Natural killer cell treated with Interleukin-12 subunit alpha and Interleukin-12 subunit beta and Interleukin-15 and Interleukin-18, amount 100 ng/mL, for 72 hours (primary cell): Measurements from ENCODE around the gene STIM2. TPM values are rescaled to one million over a fixed set of nuclear protein-coding genes. Genes with fewer than 3 reads are reported as not detected.

Experiments used
- ATAC-seq, 2 donors: fragments of 150-1000 bp; cut with Tn5 transposase in 1 of 2; sonication (Bioruptor Pico), chemical (Tn5 transposase) in 1 of 2; 2 replicates each; pipeline ENCODE4 v1.10.0; 2021
- DNase-seq: peaks from one replicate; pipeline ENCODE4 v3.0.0; 2022; ENCODE audit warnings: low spot score
- H3K27ac Mint-ChIP-seq, 2 donors: 1 replicate in 1 of 2; 2 replicates in 1 of 2; pipeline ENCODE4 v1.8.0; 2022; ENCODE audit warnings: mixed read lengths in 2 of 2, mild to moderate bottlenecking in 1 of 2, moderate library complexity in 1 of 2
- H3K27me3 Mint-ChIP-seq, 2 donors: 1 replicate in 1 of 2; 2 replicates in 1 of 2; pipeline ENCODE4 v1.8.0; 2022; ENCODE audit warnings: mixed read lengths in 2 of 2
- H3K36me3 Mint-ChIP-seq: one replicate; pipeline ENCODE4 v1.8.0; 2022; ENCODE audit warnings: mixed read lengths
- H3K4me1 Mint-ChIP-seq, 2 donors: 1 replicate in 1 of 2; 2 replicates in 1 of 2; pipeline ENCODE4 v1.8.0; 2022; ENCODE audit warnings: low read depth in 2 of 2, mixed read lengths in 2 of 2, mild to moderate bottlenecking in 1 of 2
- H3K4me3 Mint-ChIP-seq: one replicate; pipeline ENCODE4 v1.8.0; 2022; ENCODE audit warnings: mixed read lengths
- H3K9me3 Mint-ChIP-seq: 2 replicates; pipeline ENCODE4 v1.8.0; 2022; ENCODE audit warnings: mixed read lengths
- total RNA-seq, 2 donors: library from RNA; stranded (reverse); gene quantifications; one replicate each; pipeline ENCODE4 v1.2.3, GENCODE V29; 2022

Gene STIM2
- total RNA-seq, 2 donors from 2014 or later, result 55.5 to 57.9 TPM

DNA sequence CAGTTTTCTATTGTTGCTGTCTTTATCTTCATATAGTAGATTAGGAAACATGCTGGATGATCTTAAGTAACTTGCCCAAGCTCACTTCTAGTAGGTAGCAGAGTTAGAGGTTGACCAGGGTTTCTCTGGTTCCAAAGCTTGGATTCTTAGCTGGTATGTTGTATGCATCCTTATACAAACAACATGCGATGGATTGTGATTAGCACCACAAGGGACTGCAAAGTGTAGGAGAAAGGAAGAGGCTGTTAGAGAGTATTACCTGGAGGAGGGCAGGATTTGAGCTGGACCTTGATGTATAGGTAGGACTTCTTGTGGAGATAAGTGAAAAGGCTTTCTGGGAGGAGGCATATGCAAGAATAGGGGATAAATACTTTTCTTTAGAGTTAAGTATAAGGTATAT is 5.6 kb downstream of the STIM2 start:
- Mint-ChIP-seq H3K4me1 (peaks cover 59 to 76% of the 10 kb centered on the region in 2 donors), H3K27ac (peak overlapping the region; percentile 9 to 67)

DNA sequence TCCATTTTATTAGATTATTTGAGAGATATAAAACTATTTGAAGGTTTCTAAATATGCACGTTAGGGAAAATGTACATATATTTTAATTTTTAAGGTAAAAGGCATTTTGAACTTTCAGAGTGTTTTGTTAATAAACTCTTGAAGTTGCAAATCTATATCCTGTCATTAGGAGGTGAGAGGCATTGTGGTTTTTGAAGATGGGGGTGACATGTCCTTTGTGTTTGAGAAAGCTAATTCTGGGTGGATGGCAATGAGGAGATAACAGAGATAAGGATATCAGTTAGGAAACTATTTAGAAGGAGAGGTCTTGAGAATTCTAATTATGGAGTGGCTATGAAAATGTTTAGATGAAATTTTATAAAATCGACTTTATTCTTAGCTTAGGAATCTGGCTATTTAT is 6.1 kb downstream of the STIM2 start:
- H3K27me3 Mint-ChIP-seq, result no peaks in the 10 kb centered on the region
- peak overlapping the region; percentile 9 to 67 for H3K27ac Mint-ChIP-seq
- H3K36me3 Mint-ChIP-seq, result peaks cover 4% of the 10 kb centered on the region
- no peak for ATAC-seq
- no peak for DNase-seq
- peaks cover 62 to 79% of the 10 kb centered on the region in 2 donors for H3K4me1 Mint-ChIP-seq
- peak overlapping the region; percentile 78 for H3K4me3 Mint-ChIP-seq
- H3K9me3 Mint-ChIP-seq, result no peaks in the 10 kb centered on the region

More for the DNA sequence above, 5.6 kb downstream of the STIM2 start:
- no peak for DNase-seq
- H3K27me3 Mint-ChIP-seq, result no peaks in the 10 kb centered on the region
- H3K36me3 Mint-ChIP-seq, result peaks cover 8% of the 10 kb centered on the region
- peak overlapping the region; percentile 78 for H3K4me3 Mint-ChIP-seq
- ATAC-seq, result no peak
- H3K9me3 Mint-ChIP-seq, result no peaks in the 10 kb centered on the region

DNA sequence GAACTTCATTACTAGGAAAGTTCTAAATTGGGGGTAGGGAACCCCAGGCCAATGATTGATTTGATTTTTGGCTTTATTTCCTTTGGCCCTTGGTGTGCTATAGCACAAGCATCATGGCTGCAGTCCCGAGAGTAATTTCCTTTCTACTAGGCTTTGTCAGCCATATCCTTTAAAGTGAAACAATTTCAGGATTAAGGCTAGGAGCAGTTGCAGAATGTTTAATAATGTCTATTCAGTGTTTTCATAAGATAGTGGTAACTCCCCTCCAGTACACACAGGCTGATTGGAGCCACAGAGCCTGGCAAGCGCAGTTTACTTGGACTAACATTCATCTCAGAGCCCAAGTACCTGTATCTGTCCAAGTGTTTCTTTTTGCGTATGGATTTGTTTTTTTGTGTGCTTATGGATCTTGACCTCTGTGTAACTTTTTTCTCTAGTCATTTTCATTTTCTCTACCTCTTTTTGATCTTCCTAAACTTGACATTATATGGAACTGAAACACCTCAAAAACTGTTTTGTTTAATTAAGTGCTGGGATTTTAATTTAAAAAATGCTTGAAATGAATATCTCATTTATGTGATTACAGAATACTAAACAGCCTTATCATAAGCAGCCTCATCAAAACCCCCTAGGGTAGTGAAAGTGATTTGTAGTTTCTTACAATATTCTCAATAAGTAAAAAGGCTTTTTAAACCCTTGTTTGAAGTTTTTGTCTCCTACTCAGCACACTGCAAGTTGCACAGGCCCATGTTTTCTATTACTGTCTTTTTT is 7.5 kb downstream of the STIM2 start:
- Mint-ChIP-seq H3K9me3 (no peaks in the 10 kb centered on the region), H3K27me3 (no peaks in the 10 kb centered on the region), H3K4me3 (peak overlapping the region; percentile 66), H3K4me1 (peaks cover 64 to 82% of the 10 kb centered on the region in 2 donors), H3K27ac (peak overlapping the region; percentile 62 to 91), H3K36me3 (peaks cover 4% of the 10 kb centered on the region)
- DNase-seq, result no peak
- ATAC-seq, result no peak

DNA sequence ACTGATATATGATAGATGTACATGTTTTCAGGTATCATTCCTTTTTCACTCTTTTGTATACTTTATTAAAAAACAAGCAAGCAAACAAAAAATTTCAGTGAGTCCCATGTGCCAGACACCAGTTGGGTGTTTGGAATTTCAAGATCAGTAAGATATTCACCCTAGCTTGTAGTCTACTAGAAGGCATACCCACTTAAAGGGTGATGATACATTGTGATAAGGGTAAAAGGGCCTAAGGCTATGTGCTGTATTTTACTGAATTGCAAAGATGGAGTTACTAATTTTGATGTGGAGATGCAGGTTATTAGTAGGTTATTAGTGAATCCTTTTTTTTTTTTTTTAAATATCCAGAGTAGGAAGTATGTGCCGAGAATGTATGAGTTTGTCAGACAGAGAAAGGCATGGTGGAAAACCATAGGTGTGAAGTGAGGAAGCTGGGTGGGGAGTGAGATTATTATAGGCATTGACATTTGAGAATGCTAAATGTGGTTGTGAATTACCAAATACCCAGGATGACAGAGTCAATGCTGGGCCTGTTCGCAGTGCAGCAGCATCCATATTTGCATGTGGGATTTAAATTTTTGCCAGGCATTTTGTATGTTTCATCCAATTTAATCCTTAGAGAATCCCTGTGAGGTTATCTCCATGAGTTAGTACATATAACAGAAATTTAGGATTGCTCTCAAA is 10.1 kb downstream of the STIM2 start:
- Mint-ChIP-seq H3K4me1 (peaks cover 60 to 70% of the 10 kb centered on the region in 2 donors), H3K27me3 (no peaks in the 10 kb centered on the region), H3K36me3 (peaks cover 4% of the 10 kb centered on the region), H3K27ac (peak overlapping the region; percentile 94 to 96), H3K4me3 (peak overlapping the region; percentile 48), H3K9me3 (no peaks in the 10 kb centered on the region)
- no peak for DNase-seq
- ATAC-seq, result no peak

DNA sequence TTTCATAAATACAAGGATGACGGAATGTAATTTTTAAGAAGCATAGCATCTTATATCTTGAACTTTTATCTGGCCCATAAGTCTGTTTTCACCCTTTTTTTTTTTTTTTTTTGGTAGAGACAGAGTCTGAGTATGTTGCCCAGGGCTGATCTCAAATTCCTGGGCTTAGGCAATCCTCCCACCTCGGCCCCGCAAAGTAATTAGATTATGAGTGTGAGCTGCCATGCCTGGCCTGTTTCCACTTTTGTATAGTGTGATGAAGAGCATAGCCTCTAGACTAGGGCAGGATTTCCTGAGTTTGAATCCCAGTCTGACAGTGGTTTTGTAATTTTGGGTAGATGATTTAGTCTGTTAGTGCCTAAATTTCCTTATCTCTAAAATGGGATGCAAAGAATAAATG is 11.0 kb downstream of the STIM2 start:
- Mint-ChIP-seq H3K4me3 (peak overlapping the region; percentile 79), H3K36me3 (peaks cover 4% of the 10 kb centered on the region), H3K27me3 (no peaks in the 10 kb centered on the region), H3K4me1 (peaks cover 59 to 67% of the 10 kb centered on the region in 2 donors), H3K9me3 (no peaks in the 10 kb centered on the region), H3K27ac (peak overlapping the region; percentile 94 to 96)
- no peak for ATAC-seq
- no peak for DNase-seq

DNA sequence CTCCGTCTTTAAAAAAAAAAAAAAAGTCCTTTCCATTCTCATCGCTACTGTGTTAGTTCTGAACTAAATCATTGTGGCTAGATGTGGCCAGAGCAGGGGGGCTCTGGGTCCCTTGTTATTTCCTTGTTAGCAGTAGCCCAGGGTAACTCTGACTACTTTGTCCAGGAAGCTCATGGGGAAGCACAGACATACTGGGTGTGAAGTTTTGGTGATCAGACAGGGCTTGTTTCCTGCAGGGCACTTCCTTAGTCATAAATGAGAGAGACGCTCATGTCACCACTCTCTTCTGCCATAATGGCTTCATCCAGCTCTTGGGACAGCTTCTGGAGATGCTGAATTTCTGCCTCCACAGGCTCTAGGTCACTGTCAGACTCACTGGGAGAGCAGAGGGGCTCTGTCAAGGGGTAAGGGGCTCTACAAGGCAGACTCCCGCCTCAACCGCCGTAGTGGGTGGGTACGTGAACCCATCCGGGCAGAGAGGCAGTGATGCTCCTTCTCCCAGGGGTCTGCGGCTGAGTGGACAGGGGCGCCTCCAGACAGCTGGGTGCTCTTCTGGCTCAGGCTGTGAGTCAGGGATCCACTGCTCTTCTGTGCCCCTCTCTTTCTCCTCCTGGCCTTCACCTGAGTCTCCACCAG is 12.9 kb downstream of the STIM2 start:
- Mint-ChIP-seq H3K27me3 (no peaks in the 10 kb centered on the region), H3K4me1 (peaks cover 62 to 69% of the 10 kb centered on the region in 2 donors), H3K36me3 (peaks cover 19% of the 10 kb centered on the region), H3K27ac (peak overlapping the region; percentile 94 to 96), H3K9me3 (peaks cover 7% of the 10 kb centered on the region), H3K4me3 (peak overlapping the region; percentile 80)
- ATAC-seq (peak; percentile 98), DNase-seq (peak; percentile 94)

DNA sequence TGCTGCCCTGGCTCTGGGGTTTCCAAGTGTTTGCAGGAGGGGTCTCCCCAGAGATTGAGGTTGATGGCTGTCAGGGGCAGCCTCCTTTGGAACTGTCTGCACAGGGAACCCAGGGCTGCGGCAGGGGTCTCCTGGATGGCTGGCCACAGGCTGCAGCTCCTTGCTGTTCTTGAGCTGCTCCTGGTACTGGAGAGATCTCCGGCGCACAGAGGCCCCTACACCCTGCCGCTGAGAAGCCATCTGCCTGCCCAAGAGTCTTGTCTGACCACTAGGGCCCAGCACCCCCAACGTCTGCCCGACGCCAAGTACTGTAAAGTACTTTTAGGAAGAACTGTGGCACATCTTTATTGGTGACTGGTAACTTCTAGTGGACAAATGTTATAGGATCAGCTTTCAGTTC is 13.5 kb downstream of the STIM2 start:
- Mint-ChIP-seq H3K27ac (peak overlapping the region; percentile 94 to 96), H3K27me3 (no peaks in the 10 kb centered on the region), H3K36me3 (peaks cover 21% of the 10 kb centered on the region), H3K4me1 (peaks cover 64 to 69% of the 10 kb centered on the region in 2 donors), H3K4me3 (peak overlapping the region; percentile 80), H3K9me3 (peaks cover 9% of the 10 kb centered on the region)
- ATAC-seq (no peak), DNase-seq (no peak)

DNA sequence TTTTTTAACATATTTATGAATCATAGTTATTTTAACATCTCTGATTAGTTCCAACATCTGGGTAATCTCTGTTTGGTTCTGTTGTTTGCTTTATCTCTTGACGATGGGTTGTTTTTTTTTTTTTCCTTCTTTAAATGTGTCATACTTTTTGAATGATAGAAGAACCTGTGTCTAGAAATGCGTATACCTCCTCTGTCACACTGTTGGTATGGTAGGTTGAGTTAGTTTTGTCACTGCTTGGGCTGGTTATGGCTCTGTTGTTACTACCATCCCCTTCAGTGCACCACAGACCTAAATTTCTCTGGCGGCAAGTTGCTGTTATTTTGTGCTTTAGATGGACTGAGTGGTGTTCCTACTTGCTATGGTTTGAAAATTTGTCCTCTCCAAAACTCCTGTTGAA is 16.8 kb downstream of the STIM2 start:
- DNase-seq (no peak), ATAC-seq (peak in 1 of 2 donors; percentile 31)
- H3K4me1 Mint-ChIP-seq, result peaks cover 60 to 74% of the 10 kb centered on the region in 2 donors
- H3K27ac Mint-ChIP-seq, result peak overlapping the region; percentile 96 to 98
- H3K27me3 Mint-ChIP-seq, result no peaks in the 10 kb centered on the region
- peak overlapping the region; percentile 69 for H3K4me3 Mint-ChIP-seq
- H3K9me3 Mint-ChIP-seq, result peaks cover 9% of the 10 kb centered on the region
- peaks cover 17% of the 10 kb centered on the region for H3K36me3 Mint-ChIP-seq

DNA sequence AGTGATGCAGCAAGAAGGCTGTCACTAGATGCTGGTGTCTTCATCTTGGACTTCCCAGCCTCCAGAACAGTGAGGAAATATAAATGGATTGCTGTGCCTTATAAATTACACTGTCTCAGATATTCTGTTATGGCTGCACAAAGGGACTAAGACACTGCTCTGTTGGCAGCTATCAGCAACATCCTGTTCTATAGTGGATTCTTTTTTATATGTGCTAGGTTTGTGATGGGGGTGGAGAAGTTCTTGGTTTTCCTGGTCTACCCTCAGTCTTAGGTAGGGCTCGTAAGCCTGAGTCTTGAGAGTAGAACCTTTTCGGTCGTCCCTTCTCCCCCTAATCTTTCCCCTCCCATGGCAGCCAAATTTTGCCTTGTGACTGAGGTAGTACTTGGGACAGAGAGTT is 17.3 kb downstream of the STIM2 start:
- peaks cover 17% of the 10 kb centered on the region for H3K36me3 Mint-ChIP-seq
- peaks cover 9% of the 10 kb centered on the region for H3K9me3 Mint-ChIP-seq
- H3K27me3 Mint-ChIP-seq, result no peaks in the 10 kb centered on the region
- H3K4me3 Mint-ChIP-seq, result peak overlapping the region; percentile 69
- no peak for DNase-seq
- H3K4me1 Mint-ChIP-seq, result peaks cover 55 to 72% of the 10 kb centered on the region in 2 donors
- ATAC-seq, result no peak
- H3K27ac Mint-ChIP-seq, result peak overlapping the region; percentile 96 to 98

DNA sequence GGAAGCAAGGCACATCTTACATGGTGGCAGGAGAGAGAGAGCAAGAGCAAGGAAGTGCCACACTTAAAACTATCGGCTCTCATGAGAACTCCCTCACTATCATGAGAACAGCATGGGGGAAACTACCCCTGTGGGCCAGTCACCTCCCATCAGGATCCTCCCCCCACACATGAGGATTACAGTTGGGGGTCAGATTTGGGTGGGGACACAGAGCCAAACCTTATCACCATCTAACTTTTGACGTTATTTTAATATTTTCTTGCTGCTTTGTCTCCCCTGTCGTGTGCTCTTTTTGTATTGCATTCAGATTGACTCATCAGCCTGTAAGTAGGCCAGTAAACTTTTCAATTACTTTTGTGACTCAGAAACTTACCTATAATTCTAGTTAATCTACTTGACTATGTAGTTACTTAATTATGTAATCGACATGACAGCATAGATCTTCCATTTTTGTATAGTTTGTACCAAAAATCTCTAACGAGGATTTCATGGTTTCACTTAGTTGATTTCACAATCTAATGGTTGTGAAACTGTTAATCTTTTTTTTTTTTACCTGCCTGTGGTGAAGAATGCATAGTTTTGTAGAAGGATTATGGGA is 18.3 kb downstream of the STIM2 start:
- Mint-ChIP-seq H3K27ac (peak overlapping the region; percentile 96 to 98), H3K9me3 (peaks cover 9% of the 10 kb centered on the region), H3K27me3 (no peaks in the 10 kb centered on the region), H3K4me3 (peak overlapping the region; percentile 69), H3K4me1 (peaks cover 52 to 67% of the 10 kb centered on the region in 2 donors), H3K36me3 (peaks cover 17% of the 10 kb centered on the region)
- DNase-seq, result no peak
- ATAC-seq, result peak; percentile 72 to 84

DNA sequence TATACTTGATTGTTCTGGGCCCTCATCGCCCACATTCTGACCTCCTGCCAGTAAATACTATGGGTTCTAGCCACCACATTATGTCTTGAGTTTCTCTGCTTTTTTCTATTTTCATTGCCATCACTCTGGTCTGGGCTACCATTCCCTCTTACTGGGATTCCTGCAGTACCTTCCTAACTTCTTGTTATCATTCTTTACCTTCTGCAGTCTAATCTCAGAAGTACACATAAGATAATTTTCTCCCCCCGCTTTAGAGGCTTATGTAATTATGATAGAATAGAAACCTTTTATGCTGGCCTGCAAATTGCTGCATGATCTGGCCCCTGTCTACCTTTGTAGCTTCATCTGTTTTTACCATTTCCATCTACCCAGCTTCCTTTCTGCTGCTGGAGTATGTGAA is 19.2 kb downstream of the STIM2 start:
- peaks cover 9% of the 10 kb centered on the region for H3K9me3 Mint-ChIP-seq
- ATAC-seq (no peak), DNase-seq (no peak)
- H3K27ac Mint-ChIP-seq, result peak overlapping the region; percentile 96 to 98
- H3K36me3 Mint-ChIP-seq, result peaks cover 17% of the 10 kb centered on the region
- no peaks in the 10 kb centered on the region for H3K27me3 Mint-ChIP-seq
- H3K4me1 Mint-ChIP-seq, result peaks cover 56 to 76% of the 10 kb centered on the region in 2 donors
- peak overlapping the region; percentile 69 for H3K4me3 Mint-ChIP-seq

DNA sequence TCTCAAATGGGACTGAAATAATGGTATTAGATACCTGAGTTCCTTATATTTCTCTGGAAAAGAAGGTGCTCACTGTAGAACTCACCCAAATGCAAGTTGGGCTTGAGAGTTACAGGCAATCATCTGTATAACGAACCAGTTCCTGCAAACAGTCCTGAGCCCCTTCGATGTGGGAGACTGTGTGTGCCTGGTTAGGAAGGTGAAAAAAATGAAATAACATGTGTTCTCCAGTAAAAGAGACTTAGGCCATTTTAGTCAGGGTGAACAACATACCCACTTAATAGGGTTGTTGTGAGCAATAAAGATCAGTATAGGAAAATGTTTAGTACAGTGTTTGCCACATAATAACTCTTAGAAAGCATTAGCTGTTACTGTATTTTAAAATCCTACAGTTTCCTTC is 23.4 kb downstream of the STIM2 start:
- no peak for DNase-seq
- Mint-ChIP-seq H3K9me3 (no peaks in the 10 kb centered on the region), H3K27ac (peak overlapping the region; percentile 90 to 94), H3K4me3 (peak overlapping the region; percentile 86), H3K4me1 (peaks cover 48 to 77% of the 10 kb centered on the region in 2 donors), H3K27me3 (no peaks in the 10 kb centered on the region), H3K36me3 (no peaks in the 10 kb centered on the region)
- ATAC-seq, result no peak

DNA sequence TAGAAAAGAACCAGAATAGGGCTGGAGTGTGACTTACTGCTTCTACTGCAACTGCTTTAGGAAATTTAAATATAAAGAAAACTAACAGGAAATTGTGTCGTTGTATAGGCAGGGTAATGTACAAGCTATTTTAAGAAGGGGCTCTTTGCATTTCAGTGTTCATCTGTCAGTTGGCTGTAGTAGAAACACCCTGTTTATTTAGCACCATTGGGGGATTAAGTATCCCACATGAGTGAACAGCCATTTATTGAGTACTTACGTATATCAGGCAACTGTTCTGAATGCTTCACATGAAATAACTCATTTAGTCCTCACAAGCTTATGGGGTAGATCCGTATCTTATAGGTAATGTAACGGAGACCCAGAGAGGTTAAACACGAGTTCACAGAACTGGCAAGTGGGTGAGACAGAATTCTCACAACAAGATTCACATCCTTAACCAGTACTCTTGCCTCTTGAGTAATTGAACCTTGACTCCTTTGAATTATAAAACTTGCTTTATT is 23.9 kb downstream of the STIM2 start:
- Mint-ChIP-seq H3K4me3 (peak overlapping the region; percentile 86), H3K27me3 (no peaks in the 10 kb centered on the region), H3K27ac (peak overlapping the region; percentile 90 to 94), H3K4me1 (peaks cover 47 to 72% of the 10 kb centered on the region in 2 donors), H3K36me3 (no peaks in the 10 kb centered on the region), H3K9me3 (no peaks in the 10 kb centered on the region)
- ATAC-seq (peak; percentile 76 to 90), DNase-seq (no peak)
